Stimulated activated naive CD8-positive, alpha-beta T cell treated with anti-CD3 and anti-CD28 coated beads, Interleukin-15, amount 100 ng/mL, for 72 hours (primary cell): ENCODE measurements around the gene ZNF30.
"Not testable (repeated sequence)": the region's sequence is repeated elsewhere in the genome, so short reads cannot be mapped to it uniquely, and the experiment has no call there.

Source experiments
- ATAC-seq: fragments of 150-1000 bp; cut with Tn5 transposase; 2 replicates; pipeline ENCODE4 v1.10.0; 2021; ENCODE audit warnings: mild to moderate bottlenecking, moderate library complexity
- DNase-seq, 2 donors: peaks; one replicate each; pipeline ENCODE4 v3.0.0; 2021 to 2022
- H3K27ac Mint-ChIP-seq, 2 donors: one replicate each; pipeline ENCODE4 v1.8.0; 2022; ENCODE audit warnings: mild to moderate bottlenecking in 2 of 2, mixed read lengths in 2 of 2, moderate library complexity in 2 of 2
- H3K27me3 Mint-ChIP-seq: one replicate; pipeline ENCODE4 v1.8.0; 2022; ENCODE audit warnings: mixed read lengths
- H3K4me1 Mint-ChIP-seq: one replicate; pipeline ENCODE4 v1.8.0; 2022; ENCODE audit warnings: mild to moderate bottlenecking, mixed read lengths
- H3K4me3 Mint-ChIP-seq, 2 donors: one replicate each; pipeline ENCODE4 v1.8.0; 2022; ENCODE audit warnings: mild to moderate bottlenecking in 2 of 2, mixed read lengths in 2 of 2, moderate library complexity in 1 of 2
- H3K9me3 Mint-ChIP-seq, 2 donors: one replicate each; pipeline ENCODE4 v1.8.0; 2022; ENCODE audit warnings: mixed read lengths in 2 of 2

The ZNF30 gene

GRCh38 chr19:34967551-34967950 lies 40.8 kb downstream of the ZNF30 start:
- no peak for DNase-seq
- ATAC-seq: no peak
- no peaks in the 10 kb centered on the region for H3K27me3 Mint-ChIP-seq
- H3K9me3 Mint-ChIP-seq: peaks cover 7 to 37% of the 10 kb centered on the region in 2 donors
- no peak overlapping the region for H3K4me3 Mint-ChIP-seq
- H3K27ac Mint-ChIP-seq: no peak overlapping the region
- peaks cover 10% of the 10 kb centered on the region for H3K4me1 Mint-ChIP-seq

DNA sequence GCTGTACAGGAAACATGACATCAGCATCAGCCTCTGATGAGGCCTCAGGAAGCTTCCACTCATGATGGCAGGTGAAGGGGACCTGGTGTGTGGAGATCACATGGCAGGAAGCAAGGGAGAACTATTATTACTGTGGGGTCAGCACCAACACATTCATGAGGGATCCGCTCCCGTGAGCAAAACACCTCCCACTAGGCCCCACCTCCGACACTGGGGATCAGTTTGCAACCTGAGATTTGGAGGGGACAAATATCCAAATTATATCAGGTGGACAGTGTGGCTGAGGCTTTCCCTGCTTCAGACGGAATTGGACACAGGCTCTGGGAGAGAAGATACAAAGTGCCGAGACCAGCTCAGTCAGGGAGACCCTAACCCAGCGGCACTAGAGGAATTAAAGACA lies 43.0 kb downstream of the ZNF30 start:
- H3K9me3 Mint-ChIP-seq: peaks cover 7 to 30% of the 10 kb centered on the region in 2 donors
- DNase-seq (no peak), ATAC-seq (no peak)
- no peak overlapping the region for H3K4me3 Mint-ChIP-seq
- no peak overlapping the region for H3K27ac Mint-ChIP-seq
- H3K4me1 Mint-ChIP-seq: peaks cover 23% of the 10 kb centered on the region
- no peaks in the 10 kb centered on the region for H3K27me3 Mint-ChIP-seq

DNA sequence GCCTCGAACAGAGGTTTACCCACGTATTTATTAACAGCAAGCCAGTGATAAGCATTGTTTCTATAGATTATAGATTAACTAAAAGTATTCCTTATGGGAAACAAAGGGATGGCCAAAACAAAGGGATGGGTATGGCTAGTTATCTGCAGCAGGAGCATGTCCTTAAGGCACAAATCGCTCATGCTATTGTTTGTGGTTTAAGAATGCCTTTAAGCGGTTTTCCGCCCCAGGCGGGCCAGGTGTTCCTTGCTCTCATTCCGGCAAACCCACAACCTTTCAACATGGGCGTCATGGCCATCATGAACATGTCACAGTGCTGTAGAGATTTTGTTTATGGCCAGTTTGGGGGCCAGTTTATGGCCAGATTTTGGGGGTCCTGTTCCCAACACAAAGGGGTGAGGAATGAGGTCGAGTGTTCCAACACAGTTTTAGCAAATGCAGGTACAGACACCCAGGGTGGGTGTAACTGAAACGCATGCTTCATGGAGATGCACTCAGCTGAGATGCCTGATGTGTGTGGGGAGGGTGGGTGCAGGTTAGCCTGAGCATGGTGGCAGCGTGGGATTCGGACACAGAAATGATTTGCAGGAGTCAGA lies 43.6 kb downstream of the ZNF30 start:
- not testable (repeated sequence) for H3K4me3 Mint-ChIP-seq, H3K27ac Mint-ChIP-seq

GRCh38 chr19:34972163-34972705 lies 45.5 kb downstream of the ZNF30 start:
- Mint-ChIP-seq H3K27ac (peak overlapping the region in 1 of 2 donors; percentile 77), H3K27me3 (no peaks in the 10 kb centered on the region), H3K9me3 (peaks cover 16 to 34% of the 10 kb centered on the region in 2 donors), H3K4me3 (no peak overlapping the region), H3K4me1 (peaks cover 31% of the 10 kb centered on the region)
- DNase-seq (no peak), ATAC-seq (no peak)

More for the DNA sequence above, 43.6 kb downstream of the ZNF30 start:
- ATAC-seq, H3K27me3 Mint-ChIP-seq, DNase-seq: not testable (repeated sequence)
- Mint-ChIP-seq H3K9me3 (peaks cover 7 to 30% of the 10 kb centered on the region in 2 donors), H3K4me1 (peaks cover 29% of the 10 kb centered on the region)

GRCh38 chr19:34974646-34975045 lies 47.9 kb downstream of the ZNF30 start:
- H3K4me1 Mint-ChIP-seq: peaks cover 31% of the 10 kb centered on the region
- no peak for ATAC-seq
- H3K27me3 Mint-ChIP-seq: no peaks in the 10 kb centered on the region
- H3K9me3 Mint-ChIP-seq: peaks cover 8 to 16% of the 10 kb centered on the region in 2 donors
- no peak overlapping the region for H3K27ac Mint-ChIP-seq
- no peak for DNase-seq
- H3K4me3 Mint-ChIP-seq: no peak overlapping the region

DNA sequence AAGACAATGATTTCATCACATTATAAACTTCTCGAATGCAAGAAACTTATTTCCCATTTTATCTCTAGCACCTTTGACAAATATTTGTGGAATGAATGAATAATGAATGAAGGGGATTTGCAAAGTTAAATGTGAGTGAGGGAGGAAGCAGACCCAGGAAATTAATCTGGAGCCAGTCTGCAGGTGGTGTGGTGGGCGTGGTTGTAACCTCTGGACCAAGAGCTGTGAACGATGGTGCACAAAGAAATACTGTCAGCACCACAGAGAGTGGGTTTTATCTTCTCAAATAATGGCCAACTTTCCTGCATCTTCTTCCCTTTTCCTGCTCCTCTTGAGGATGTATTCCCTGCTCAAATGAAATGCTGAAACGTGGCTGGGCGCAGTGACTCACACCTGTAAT lies 48.4 kb downstream of the ZNF30 start:
- H3K4me1 Mint-ChIP-seq: peaks cover 31% of the 10 kb centered on the region
- DNase-seq: no peak
- H3K4me3 Mint-ChIP-seq: no peak overlapping the region

DNA sequence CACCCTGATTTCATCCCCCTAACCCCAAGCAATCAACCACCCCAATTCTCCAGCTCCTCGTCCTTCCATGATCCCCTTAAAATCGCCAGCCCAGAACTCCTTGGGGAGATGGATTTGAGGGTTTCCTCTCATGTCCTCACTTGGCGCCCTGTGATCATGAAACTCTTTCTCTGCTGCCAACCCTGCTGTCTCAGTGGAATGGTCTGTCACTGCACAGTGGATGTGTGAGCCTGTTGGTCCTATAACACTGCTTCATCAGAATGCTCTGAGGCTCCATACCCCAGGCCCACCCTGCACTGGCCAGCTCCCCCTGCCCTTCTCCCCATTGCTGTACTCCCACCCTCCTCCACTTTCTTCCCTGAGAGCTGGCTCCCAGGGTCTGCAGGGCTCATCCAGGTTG lies 49.9 kb downstream of the ZNF30 start:
- Mint-ChIP-seq H3K4me1 (peaks cover 31% of the 10 kb centered on the region), H3K9me3 (peaks cover 8 to 13% of the 10 kb centered on the region in 2 donors), H3K27ac (peak overlapping the region in 1 of 2 donors; percentile 4), H3K27me3 (no peaks in the 10 kb centered on the region), H3K4me3 (no peak overlapping the region)
- DNase-seq: no peak
- no peak for ATAC-seq

More for the DNA sequence above, 48.4 kb downstream of the ZNF30 start:
- Mint-ChIP-seq H3K27ac (no peak overlapping the region), H3K9me3 (peaks cover 8 to 13% of the 10 kb centered on the region in 2 donors), H3K27me3 (no peaks in the 10 kb centered on the region)
- ATAC-seq: no peak

GRCh38 chr19:34979819-34980640 lies 53.3 kb downstream of the ZNF30 start:
- Mint-ChIP-seq H3K4me1 (peaks cover 14% of the 10 kb centered on the region), H3K4me3 (no peak overlapping the region), H3K27ac (no peak overlapping the region), H3K27me3 (no peaks in the 10 kb centered on the region), H3K9me3 (peaks cover 8 to 13% of the 10 kb centered on the region in 2 donors)
- DNase-seq: no peak
- ATAC-seq: no peak

DNA sequence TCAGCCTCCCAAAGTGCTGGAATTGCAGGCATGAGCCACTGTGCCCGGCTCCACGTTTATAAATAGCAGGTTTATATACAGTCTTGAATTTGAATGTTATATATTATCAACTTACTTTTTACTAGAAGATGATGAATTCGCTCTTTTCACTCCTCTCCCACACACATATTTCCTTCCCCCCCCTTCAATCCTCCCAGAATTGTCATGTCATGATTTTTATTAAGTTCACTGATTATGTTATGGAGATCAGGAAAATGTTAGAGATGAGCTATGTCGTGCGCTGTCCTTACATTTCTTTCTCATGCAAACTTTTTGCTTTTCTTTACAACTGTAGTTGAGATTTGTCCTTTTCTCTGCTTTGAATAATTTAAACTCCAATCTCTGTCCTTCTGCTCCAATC lies 55.6 kb downstream of the ZNF30 start:
- peaks cover 0 to under 1% of the 10 kb centered on the region in 2 donors for H3K9me3 Mint-ChIP-seq

GRCh38 chr19:34983786-34984185 lies 57.1 kb downstream of the ZNF30 start:
- no peak overlapping the region for H3K4me3 Mint-ChIP-seq
- no peak for ATAC-seq

More for the DNA sequence above, 55.6 kb downstream of the ZNF30 start:
- H3K4me3 Mint-ChIP-seq: no peak overlapping the region
- H3K27me3 Mint-ChIP-seq: no peaks in the 10 kb centered on the region
- no peak overlapping the region for H3K27ac Mint-ChIP-seq
- H3K4me1 Mint-ChIP-seq: peaks cover 20% of the 10 kb centered on the region
- DNase-seq (no peak), ATAC-seq (no peak)

DNA sequence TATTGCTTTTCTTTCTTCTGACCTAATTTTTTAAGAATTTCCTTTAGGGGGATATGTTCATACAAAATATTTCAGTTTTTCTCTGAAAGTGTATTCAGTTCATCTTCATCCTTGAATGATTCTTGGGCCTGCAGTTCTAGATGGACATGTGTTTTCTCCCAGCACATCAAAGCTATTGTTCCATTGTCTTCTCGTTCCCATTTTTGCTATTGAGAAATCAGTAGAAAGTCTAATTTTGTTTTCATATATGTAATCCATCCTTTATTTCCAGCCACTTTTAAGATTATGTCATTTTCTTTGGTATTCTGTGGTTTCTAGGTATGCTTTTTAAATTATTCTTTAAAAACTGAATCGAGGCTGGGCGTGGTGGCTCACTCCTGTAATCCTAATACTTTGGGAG lies 57.6 kb downstream of the ZNF30 start:
- ATAC-seq (no peak), DNase-seq (no peak)
- no peak overlapping the region for H3K4me3 Mint-ChIP-seq
- no peak overlapping the region for H3K27ac Mint-ChIP-seq
- no peaks in the 10 kb centered on the region for H3K27me3 Mint-ChIP-seq
- no peaks in the 10 kb centered on the region for H3K9me3 Mint-ChIP-seq
- H3K4me1 Mint-ChIP-seq: peaks cover 40% of the 10 kb centered on the region

More at GRCh38 chr19:34983786-34984185, 57.1 kb downstream of the ZNF30 start:
- Mint-ChIP-seq H3K27me3 (no peaks in the 10 kb centered on the region), H3K27ac (no peak overlapping the region), H3K4me1 (peaks cover 35% of the 10 kb centered on the region), H3K9me3 (no peaks in the 10 kb centered on the region)
- no peak for DNase-seq

DNA sequence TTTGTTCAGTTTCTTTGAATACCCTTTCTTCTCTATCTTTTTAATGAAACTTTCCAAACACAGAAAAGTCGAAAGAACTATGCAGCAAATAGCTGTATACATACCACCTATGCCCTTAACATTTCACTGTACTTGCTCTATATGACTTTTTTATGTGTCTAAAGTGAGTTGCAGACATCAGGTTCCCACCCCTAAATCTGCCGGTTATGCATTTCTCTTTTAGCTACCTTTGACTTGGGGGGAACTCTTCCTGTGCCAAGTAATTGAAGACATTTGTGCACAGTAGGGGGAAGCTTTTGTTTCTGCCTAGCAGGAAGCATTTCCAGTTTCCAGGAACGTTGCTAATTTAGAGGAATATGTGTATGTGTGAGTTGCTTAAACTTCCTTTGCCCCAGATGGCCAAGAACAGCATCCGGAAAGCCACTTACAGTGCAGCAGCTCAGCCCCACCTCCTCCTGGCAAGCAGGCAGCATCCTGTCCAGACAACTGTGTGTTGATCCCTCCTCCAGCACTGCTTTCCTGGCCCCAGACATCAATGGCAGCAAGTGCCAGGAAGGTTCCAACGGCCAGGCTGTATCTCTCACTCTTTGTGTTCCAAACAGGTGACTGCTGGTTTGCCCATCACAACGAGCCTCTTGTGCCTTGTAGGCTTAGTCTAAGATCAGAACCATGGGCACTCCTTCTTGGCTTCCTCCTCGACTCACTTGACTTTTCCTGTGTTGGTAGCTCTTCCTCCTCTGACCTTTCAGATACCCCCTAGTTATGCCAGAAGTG lies 58.7 kb downstream of the ZNF30 start:
- no peak for DNase-seq
- Mint-ChIP-seq H3K4me3 (peak overlapping the region; percentile 77 to 79), H3K27ac (peak overlapping the region; percentile 91 to 93), H3K4me1 (peaks cover 51% of the 10 kb centered on the region), H3K9me3 (no peaks in the 10 kb centered on the region), H3K27me3 (no peaks in the 10 kb centered on the region)
- ATAC-seq: peak; percentile 53

DNA sequence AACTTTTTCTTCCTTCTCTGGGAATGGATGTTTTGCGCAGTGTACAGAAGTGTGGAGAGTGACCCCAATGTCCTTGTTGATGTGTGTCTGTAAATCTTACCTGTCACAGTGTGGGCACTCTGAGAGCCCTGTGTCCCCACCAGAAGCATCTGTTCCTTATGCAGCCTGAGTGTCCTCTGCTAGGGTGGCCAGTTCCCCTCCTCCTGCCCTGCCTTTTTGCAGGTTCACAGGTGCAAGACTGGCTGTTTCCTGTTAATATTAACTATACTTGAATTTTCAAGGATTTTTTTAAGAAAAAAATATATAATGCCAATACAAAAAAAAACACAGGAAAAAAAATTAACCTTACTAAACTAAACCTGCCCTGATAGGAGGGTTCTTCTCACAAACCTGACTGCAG lies 61.4 kb downstream of the ZNF30 start:
- ATAC-seq: no peak
- no peaks in the 10 kb centered on the region for H3K9me3 Mint-ChIP-seq
- H3K27ac Mint-ChIP-seq: no peak overlapping the region
- no peak for DNase-seq
- H3K4me1 Mint-ChIP-seq: peaks cover 74% of the 10 kb centered on the region
- H3K4me3 Mint-ChIP-seq: no peak overlapping the region
- no peaks in the 10 kb centered on the region for H3K27me3 Mint-ChIP-seq

- Mint-ChIP-seq H3K27me3 (no peaks in the 10 kb centered on the region), H3K27ac (no peak overlapping the region), H3K4me3 (peak overlapping the region in 1 of 2 donors; percentile 58), H3K4me1 (peaks cover 76% of the 10 kb centered on the region), H3K9me3 (no peaks in the 10 kb centered on the region)
- no peak for DNase-seq
- ATAC-seq: no peak
These were observed 62.6 kb downstream of the ZNF30 start for GRCh38 chr19:34989298-34989697.

DNA sequence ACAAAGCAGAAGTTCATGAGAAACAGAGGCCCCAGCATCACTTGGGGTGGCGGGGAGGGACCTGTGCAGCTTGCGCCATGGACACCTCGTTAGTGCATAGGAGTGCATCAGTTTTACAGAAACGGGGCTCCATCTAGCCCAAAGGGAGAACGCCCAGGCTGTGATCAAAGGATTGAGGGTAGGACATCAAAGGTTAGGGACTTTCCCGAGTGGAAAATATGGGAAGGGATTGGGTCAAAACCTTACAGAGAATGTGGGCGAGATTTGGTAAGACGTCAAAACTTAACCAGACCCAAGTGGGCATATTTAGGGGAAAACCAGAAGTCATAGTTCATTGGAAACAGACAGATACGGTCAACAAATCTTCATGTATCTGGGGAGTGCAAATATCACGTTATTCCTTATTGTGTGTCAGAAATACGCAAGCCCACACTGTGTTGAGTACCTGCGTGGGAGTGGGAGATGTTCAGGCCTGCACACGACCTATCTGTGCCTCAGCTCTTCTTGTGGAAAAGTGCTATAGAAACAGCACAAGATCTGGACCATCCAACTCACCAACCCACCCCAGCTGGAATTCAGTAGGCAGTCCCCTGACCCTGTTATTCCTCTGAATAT lies 64.0 kb downstream of the ZNF30 start:
- Mint-ChIP-seq H3K27ac (peak overlapping the region in 1 of 2 donors; percentile 80), H3K4me3 (peak overlapping the region; percentile 25 to 67), H3K4me1 (peaks cover 72% of the 10 kb centered on the region), H3K9me3 (no peaks in the 10 kb centered on the region), H3K27me3 (no peaks in the 10 kb centered on the region)
- peak in 1 of 2 donors; percentile 83 for DNase-seq
- ATAC-seq: peak; percentile 97
